AG04449 (cell line): ENCODE results near the gene BTG2.

Experiments used
- CTCF ChIA-PET: fragments of 350-600 bp; formaldehyde crosslinking; extraction: SDS; loops from one replicate; lab custom pipeline; 2021; ENCODE audit warnings: antibody characterized with exemption; lab: Yijun Ruan, JAX
- POLR2A ChIA-PET: fragments of 400-600, 350-600 bp; formaldehyde crosslinking; extraction: SDS; loops from one replicate; lab custom pipeline; 2020; ENCODE audit warnings: antibody characterized with exemption, inconsistent platforms; lab: Yijun Ruan, JAX
- DNase-seq: peaks from one replicate; pipeline ENCODE4 v3.0.0-alpha.2; 2010; ENCODE audit warnings: low read depth, low spot score
- H3K4me3 ChIP-seq: 2 replicates; pipeline ENCODE4 v1.5.1; 2011; ENCODE audit warnings: low read depth, mild to moderate bottlenecking, control low read depth, low read length
- CTCF ChIP-seq: IDR thresholded peaks from one replicate; pipeline ENCODE4 v1.5.1; 2011; ENCODE audit warnings: mild to moderate bottlenecking, moderate library complexity, low read length, control low read depth, inconsistent platforms; ENCODE audit not compliant: insufficient read depth; ENCODE audit errors: missing control alignments

Gene BTG2

GRCh38 chr1:203322500-203323179 is 17.3 kb downstream of the BTG2 start:
- H3K4me3 ChIP-seq: no peak overlapping the region
- no peak for TF ChIP-seq CTCF
- CTCF ChIA-PET: interaction anchor here (0.9 to 9.5 kb wide), 4 partner anchors 16 to 53 kb away, joined by 3 to 188 read pairs (median 78); no protein-coding TSS in a partner anchor
- POLR2A ChIA-PET: no interaction called here
- no peak for DNase-seq

GRCh38 chr1:203323587-203323986 is 18.3 kb downstream of the BTG2 start:
- ChIA-PET POLR2A (no interaction called here), CTCF (interaction anchor here (1.0 to 9.5 kb wide), 5 partner anchors 16 to 54 kb away, joined by 3 to 188 read pairs (median 6); no protein-coding TSS in a partner anchor)
- H3K4me3 ChIP-seq: no peak overlapping the region
- no peak for TF ChIP-seq CTCF
- no peak for DNase-seq

- CTCF ChIA-PET: interaction anchor here (0.9 to 9.5 kb wide), 6 partner anchors 16 to 54 kb away, joined by 3 to 188 read pairs (median 4); no protein-coding TSS in a partner anchor
- no peak for TF ChIP-seq CTCF
- POLR2A ChIA-PET: interaction anchor here (1.0 kb wide), 1 partner anchor 19 kb away, joined by 4 read pairs; no protein-coding TSS in a partner anchor
- DNase-seq: no peak
- H3K4me3 ChIP-seq: no peak overlapping the region
Observed at GRCh38 chr1:203324105-203325025, 19.0 kb downstream of the BTG2 start.

GRCh38 chr1:203325026-203325417 is 19.7 kb downstream of the BTG2 start:
- no peak for DNase-seq
- H3K4me3 ChIP-seq: no peak overlapping the region
- ChIA-PET CTCF (interaction anchor here (0.9 to 9.5 kb wide), 5 partner anchors 15 to 55 kb away, joined by 3 to 188 read pairs (median 6); no protein-coding TSS in a partner anchor), POLR2A (interaction anchor here (0.6 to 1.0 kb wide), 2 partner anchors 20 to 371 kb away, joined by 3 to 4 read pairs; no protein-coding TSS in a partner anchor)
- no peak for TF ChIP-seq CTCF

- CTCF ChIA-PET: interaction anchor here (0.9 to 9.5 kb wide), 4 partner anchors 15 to 56 kb away, joined by 3 to 188 read pairs (median 78); no protein-coding TSS in a partner anchor
- TF ChIP-seq CTCF: no peak
- no peak for DNase-seq
- no peak overlapping the region for H3K4me3 ChIP-seq
- POLR2A ChIA-PET: interaction anchor here (0.6 kb wide), 1 partner anchor 372 kb away, joined by 3 read pairs; no protein-coding TSS in a partner anchor
Observed at GRCh38 chr1:203325418-203326091, 20.2 kb downstream of the BTG2 start.
